GM12801 (cell line): ENCODE data around the gene PTPRK.

ENCODE experiments used
- CTCF ChIP-seq: IDR thresholded peaks from one replicate; pipeline ENCODE4 v1.5.1; 2011; ENCODE audit warnings: control low read depth; ENCODE audit not compliant: insufficient read length; ENCODE audit errors: extremely low read depth

The PTPRK gene

GRCh38 chr6:128158496-128158895, 361.9 kb downstream of the PTPRK start:
- TF ChIP-seq CTCF: no peak

GRCh38 chr6:128156321-128157111, 363.9 kb downstream of the PTPRK start:
- TF ChIP-seq CTCF: no peak

- no peak for TF ChIP-seq CTCF
These were observed 364.6 kb downstream of the PTPRK start for GRCh38 chr6:128155826-128156225.

GRCh38 chr6:128152551-128152950, 367.8 kb downstream of the PTPRK start:
- TF ChIP-seq CTCF: no peak

GRCh38 chr6:128150376-128150775, 370.0 kb downstream of the PTPRK start:
- TF ChIP-seq CTCF: no peak

- no peak for TF ChIP-seq CTCF
These were observed 370.6 kb downstream of the PTPRK start for GRCh38 chr6:128149796-128150195.

GRCh38 chr6:128144320-128144719, 376.1 kb downstream of the PTPRK start:
- TF ChIP-seq CTCF: no peak

- TF ChIP-seq CTCF: no peak
These were observed 378.5 kb downstream of the PTPRK start for GRCh38 chr6:128141932-128142331.
